Transverse colon (tissue), 4 donors: ENCODE measurements around the gene P4HA3.

Experiments
- CTCF ChIP-seq, 5 experiments: fragments of 200-600 bp in 3 of 5; fragments of 450-650 bp in 2 of 5; sonication (generic) in 3 of 5; IDR thresholded peaks; 1 replicate in 2 of 5; 2 replicates in 3 of 5; pipeline ENCODE4 v1.5.1; 2016 to 2017; ENCODE audit warnings: antibody characterized with exemption in 5 of 5, inconsistent platforms in 3 of 5, mild to moderate bottlenecking in 2 of 5, moderate library complexity in 1 of 5
- POLR2A ChIP-seq: fragments of 450-650 bp; IDR thresholded peaks from one replicate; pipeline ENCODE4 v1.6.1; 2016; ENCODE audit warnings: antibody characterized with exemption, mild to moderate bottlenecking, moderate library complexity
- POLR2AphosphoS5 ChIP-seq, 3 donors: sonication (generic); formaldehyde crosslinking; IDR thresholded peaks; one replicate each; pipeline ENCODE4 v1.6.1; 2016; ENCODE audit warnings: antibody characterized with exemption in 3 of 3

- no peak for TF ChIP-seq POLR2AphosphoS5 (IDR thresholded peaks at IDR 0.05)
- no peak for TF ChIP-seq CTCF (IDR thresholded peaks at IDR 0.05)
- TF ChIP-seq POLR2A, result no peak
Observed at GRCh38 chr11:74312326-74312725, 886 bp upstream of the P4HA3 start.
